PC-9 (cell line): Measurements from ENCODE around the gene BAK1. TPM values are rescaled to one million over a fixed set of nuclear protein-coding genes. Genes with fewer than 3 reads are reported as not detected.

Experiments
- BruUV-seq: library from RNA; stranded (reverse); fragments of 400-500 nt; replicated peaks from 2 replicates; lab custom pipeline; 2021; lab: Mats Ljungman, UMichigan
- CTCF ChIA-PET: fragments of 300-600 bp; sonication (Branson Sonifier 250); formaldehyde crosslinking; loops from one replicate; lab custom pipeline; 2022; ENCODE audit warnings: antibody characterized with exemption; lab: Charles Lee
- POLR2A ChIA-PET: fragments of 300-600 bp; sonication (Branson Sonifier 250); formaldehyde crosslinking; loops from one replicate; lab custom pipeline; 2022; ENCODE audit warnings: antibody characterized with exemption; ENCODE audit not compliant: unreplicated experiment; lab: Charles Lee
- DNase-seq, 2 experiments: peaks; one replicate each; pipeline versions ENCODE4 v3.0.0 to v3.0.0-alpha.2; 2015 to 2022; ENCODE audit warnings: mixed read lengths in 1 of 2
- H2AFZ ChIP-seq: fragments of 200-600 bp; sonication (generic); 2 replicates; pipeline ENCODE4 v1.8.1; 2017; ENCODE audit warnings: antibody characterized with exemption
- H3F3A ChIP-seq: fragments of 200-600 bp; sonication (generic); 2 replicates; pipeline ENCODE4 v1.8.1; 2017; ENCODE audit warnings: antibody characterized with exemption, mild to moderate bottlenecking, low read depth; ENCODE audit not compliant: insufficient read depth
- H3K27ac ChIP-seq: fragments of 200-600 bp; sonication (generic); 2 replicates; pipeline ENCODE4 v1.6.1; 2016; ENCODE audit warnings: mixed run types
- H3K27me3 ChIP-seq: fragments of 200-600 bp; sonication (generic); 2 replicates; pipeline ENCODE4 v1.6.1; 2016; ENCODE audit warnings: low read depth, mixed run types; ENCODE audit not compliant: insufficient read depth
- H3K36me3 ChIP-seq: fragments of 200-600 bp; sonication (generic); 2 replicates; pipeline ENCODE4 v1.6.1; 2016; ENCODE audit warnings: low read depth, mixed run types
- H3K4me1 ChIP-seq: fragments of 200-600 bp; sonication (generic); replicated peaks from 2 replicates; pipeline ENCODE4 v1.6.1; 2016; ENCODE audit warnings: mixed run types; ENCODE audit not compliant: insufficient read depth
- H3K4me2 ChIP-seq: fragments of 200-600 bp; sonication (generic); 2 replicates; pipeline ENCODE4 v1.6.1; 2017; ENCODE audit warnings: mixed run types
- H3K4me3 ChIP-seq: fragments of 200-600 bp; sonication (generic); 2 replicates; pipeline ENCODE4 v1.6.1; 2016; ENCODE audit warnings: mixed run types
- H3K79me2 ChIP-seq: fragments of 200-600 bp; sonication (generic); 2 replicates; pipeline ENCODE4 v1.6.1; 2017; ENCODE audit warnings: low read depth, mixed run types
- H3K9me2 ChIP-seq: fragments of 200-600 bp; sonication (generic); 2 replicates; pipeline ENCODE4 v1.8.1; 2017; ENCODE audit warnings: mild to moderate bottlenecking; ENCODE audit not compliant: insufficient read depth
- H3K9me3 ChIP-seq: fragments of 200-600 bp; sonication (generic); 2 replicates; pipeline ENCODE4 v1.8.1; 2016; ENCODE audit warnings: low read depth; ENCODE audit not compliant: insufficient read depth
- H4K20me1 ChIP-seq: fragments of 200-600 bp; sonication (generic); 2 replicates; pipeline ENCODE4 v1.8.1; 2017; ENCODE audit not compliant: insufficient read depth
- EZH2 ChIP-seq: fragments of 200-600 bp; sonication (generic); IDR thresholded peaks from 2 replicates; pipeline ENCODE4 v1.8.0; 2017; ENCODE audit warnings: antibody characterized with exemption, low read depth
- intact Hi-C: fragments of 100-400 bp; cut with micrococcal nuclease; formaldehyde crosslinking; loops from one replicate; pipeline ENCODE4 v1.10.0; 2022; ENCODE audit not compliant: unreplicated experiment
- total RNA-seq: library from RNA; stranded (reverse); gene quantifications from 2 replicates; pipeline ENCODE4 v1.2.3, GENCODE V29; 2021
- TF ChIP-seq, protein P1 (sequence below): fragments of 200-600 bp; sonication (generic); conservative IDR thresholded peaks from 2 replicates; pipeline ENCODE4 v1.6.1; 2017; ENCODE audit warnings: mixed run types, antibody characterized with exemption, mild to moderate bottlenecking, moderate library complexity

Gene BAK1
- total RNA-seq, 1 experiment from 2014 or later: 28.4 TPM

DNA sequence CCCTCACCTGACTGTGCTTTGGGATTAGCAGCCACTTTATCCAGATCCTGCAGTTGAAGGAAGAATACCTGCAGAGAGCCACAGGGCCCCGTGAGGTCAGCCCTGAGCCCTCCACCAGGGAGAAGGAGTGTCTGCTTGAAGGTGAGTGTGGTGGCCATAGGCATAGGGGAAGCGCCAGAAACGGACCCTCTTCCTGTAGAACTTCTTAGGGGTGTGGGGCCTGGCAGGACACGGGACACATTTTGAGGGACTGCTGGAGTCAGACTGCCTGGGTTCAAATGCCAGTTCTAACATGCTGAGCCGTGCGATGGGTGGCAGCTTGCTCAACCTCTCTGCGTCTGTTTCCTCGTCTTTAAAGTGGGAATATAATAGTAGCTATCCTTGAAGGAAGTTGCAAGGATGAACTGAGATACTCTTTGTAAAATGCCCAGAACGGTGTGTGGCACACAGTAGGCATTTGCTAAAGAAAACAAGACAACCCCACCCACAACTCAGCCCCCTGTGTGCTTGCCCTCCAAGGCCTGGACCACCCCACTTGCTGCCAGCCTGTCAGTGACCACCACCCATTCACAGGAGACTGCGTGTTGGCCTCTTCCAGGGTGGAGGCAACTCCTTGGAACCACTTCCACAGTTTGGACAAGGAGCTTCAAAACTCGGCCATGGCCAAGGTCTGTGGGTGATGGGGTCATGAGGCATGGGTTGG is 4.8 kb upstream of the BAK1 start:
- H3K4me2 ChIP-seq: no peak overlapping the region
- no peak overlapping the region for H2AFZ ChIP-seq
- H3K79me2 ChIP-seq: peaks cover under 1% of the 10 kb centered on the region; the same call in 1 of the 2 replicates
- DNase-seq: no peak
- H3K36me3 ChIP-seq: no peaks in the 10 kb centered on the region
- peaks cover 16% of the 10 kb centered on the region for H3K4me1 ChIP-seq
- H3K27me3 ChIP-seq: no peaks in the 10 kb centered on the region
- no peaks in the 10 kb centered on the region for H3K9me3 ChIP-seq
- POLR2A ChIA-PET: no interaction called here
- H3K9me2 ChIP-seq: no peaks in the 10 kb centered on the region
- intact Hi-C loops: loop anchor here (1.0 to 5.0 kb wide), 2 partner anchors 115 to 173 kb away; partner anchors contain the start of gene PHF1
- CTCF ChIA-PET: interaction anchor here (0.6 kb wide), 3 partner anchors 95 to 1043 kb away, joined by 4 to 7 read pairs (median 5); no protein-coding TSS in a partner anchor
- peaks cover 13% of the 10 kb centered on the region for H3F3A ChIP-seq
- H3K27ac ChIP-seq: no peak overlapping the region
- TF ChIP-seq, protein P1, sequence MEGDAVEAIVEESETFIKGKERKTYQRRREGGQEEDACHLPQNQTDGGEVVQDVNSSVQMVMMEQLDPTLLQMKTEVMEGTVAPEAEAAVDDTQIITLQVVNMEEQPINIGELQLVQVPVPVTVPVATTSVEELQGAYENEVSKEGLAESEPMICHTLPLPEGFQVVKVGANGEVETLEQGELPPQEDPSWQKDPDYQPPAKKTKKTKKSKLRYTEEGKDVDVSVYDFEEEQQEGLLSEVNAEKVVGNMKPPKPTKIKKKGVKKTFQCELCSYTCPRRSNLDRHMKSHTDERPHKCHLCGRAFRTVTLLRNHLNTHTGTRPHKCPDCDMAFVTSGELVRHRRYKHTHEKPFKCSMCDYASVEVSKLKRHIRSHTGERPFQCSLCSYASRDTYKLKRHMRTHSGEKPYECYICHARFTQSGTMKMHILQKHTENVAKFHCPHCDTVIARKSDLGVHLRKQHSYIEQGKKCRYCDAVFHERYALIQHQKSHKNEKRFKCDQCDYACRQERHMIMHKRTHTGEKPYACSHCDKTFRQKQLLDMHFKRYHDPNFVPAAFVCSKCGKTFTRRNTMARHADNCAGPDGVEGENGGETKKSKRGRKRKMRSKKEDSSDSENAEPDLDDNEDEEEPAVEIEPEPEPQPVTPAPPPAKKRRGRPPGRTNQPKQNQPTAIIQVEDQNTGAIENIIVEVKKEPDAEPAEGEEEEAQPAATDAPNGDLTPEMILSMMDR: no peak
- no peak for TF ChIP-seq EZH2
- BruUV-seq: no TSS peak
- no peak overlapping the region for H3K4me3 ChIP-seq
- no peaks in the 10 kb centered on the region for H4K20me1 ChIP-seq

- Histone ChIP-seq H2AFZ (no peak overlapping the region), H3K79me2 (peaks cover 12% of the 10 kb centered on the region), H3K36me3 (no peaks in the 10 kb centered on the region), H3K4me3 (no peak overlapping the region), H3K4me1 (peaks cover 13% of the 10 kb centered on the region), H3K27ac (no peak overlapping the region), H3F3A (peaks cover 14% of the 10 kb centered on the region), H3K27me3 (no peaks in the 10 kb centered on the region), H4K20me1 (no peaks in the 10 kb centered on the region), H3K9me2 (no peaks in the 10 kb centered on the region), H3K9me3 (no peaks in the 10 kb centered on the region), H3K4me2 (no peak overlapping the region)
- no TSS peak for BruUV-seq
- ChIA-PET CTCF (interaction anchor here (0.7 kb wide), 1 partner anchor 113 kb away, joined by 6 read pairs; no protein-coding TSS in a partner anchor), POLR2A (no interaction called here)
- TF ChIP-seq, protein P1: peak; percentile 56; the same call in 1 of the 2 replicates
- no peak for TF ChIP-seq EZH2
- no peak for DNase-seq
- intact Hi-C loops: loop anchor here (5.0 kb wide), 1 partner anchor 171 kb away; the partner anchor contains the start of gene PHF1
These were observed 3.6 kb upstream of the BAK1 start for GRCh38 chr6:33583591-33584155.

- Histone ChIP-seq H3K4me2 (no peak overlapping the region), H3K4me3 (no peak overlapping the region), H3K4me1 (peaks cover 15% of the 10 kb centered on the region), H3K9me3 (no peaks in the 10 kb centered on the region), H3K27ac (no peak overlapping the region), H3K36me3 (no peaks in the 10 kb centered on the region), H3K9me2 (no peaks in the 10 kb centered on the region), H4K20me1 (no peaks in the 10 kb centered on the region), H2AFZ (no peak overlapping the region), H3F3A (peaks cover 14% of the 10 kb centered on the region), H3K27me3 (no peaks in the 10 kb centered on the region), H3K79me2 (peaks cover 16% of the 10 kb centered on the region)
- TF ChIP-seq, protein P1: no peak
- no peak for TF ChIP-seq EZH2
- ChIA-PET POLR2A (no interaction called here), CTCF (interaction anchor here (0.6 kb wide), 1 partner anchor 41 kb away, joined by 6 read pairs; no protein-coding TSS in a partner anchor)
- DNase-seq: no peak
- intact Hi-C loops: loop anchor here (5.0 kb wide), 1 partner anchor 169 kb away; the partner anchor contains the start of gene PHF1
- BruUV-seq: no TSS peak
These were observed 1.1 kb upstream of the BAK1 start for GRCh38 chr6:33581186-33581585.
